Kidney capillary endothelial cell (primary cell): ENCODE data around the gene PLEKHO2.
A peak's percentile ranks its signal among the peaks of the same experiment; 100 is the strongest.

Source experiments
- DNase-seq: peaks from one replicate; pipeline ENCODE4 v3.0.0-alpha.2; 2018; ENCODE audit warnings: low spot score

PLEKHO2 gene

DNA sequence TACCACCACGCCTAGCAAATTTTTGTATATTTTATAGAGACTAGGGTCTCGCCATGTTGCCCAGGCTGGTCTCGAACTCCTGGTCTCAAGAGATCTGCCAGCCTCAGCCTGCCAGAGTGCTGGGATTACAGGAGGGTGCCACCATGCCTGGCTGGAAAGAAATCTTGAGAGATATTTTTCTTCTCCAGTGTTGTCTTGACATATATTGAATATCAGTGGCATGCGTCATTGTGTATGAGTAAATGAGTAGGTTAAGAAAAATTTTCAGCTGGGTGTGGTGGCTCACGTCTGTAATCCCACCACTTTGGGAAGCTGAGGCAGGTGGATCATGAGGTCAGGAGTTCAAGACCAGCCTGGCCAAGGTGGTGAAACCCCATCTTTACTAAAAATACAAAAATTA lies 12.7 kb upstream of the PLEKHO2 start:
- DNase-seq = no peak

DNA sequence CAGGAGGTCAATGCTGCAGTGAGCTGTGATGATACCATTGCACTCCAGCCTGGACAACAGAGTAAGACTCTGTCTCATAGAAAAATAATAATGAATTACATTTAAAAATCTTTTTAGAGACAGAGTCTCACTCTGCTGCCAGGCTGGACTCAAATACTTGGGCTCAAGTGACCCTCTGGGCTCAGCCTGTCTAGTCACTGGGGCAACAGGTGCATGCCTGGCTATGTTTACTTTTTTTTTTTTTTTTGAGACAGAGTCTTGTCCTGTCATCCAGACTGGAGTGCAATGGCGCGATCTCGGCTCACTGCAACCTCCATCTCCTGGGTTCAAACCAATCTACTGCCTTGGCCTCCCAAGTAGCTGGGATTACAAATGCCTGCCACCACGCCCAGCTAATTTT lies 8.0 kb upstream of the PLEKHO2 start:
- DNase-seq = no peak

DNA sequence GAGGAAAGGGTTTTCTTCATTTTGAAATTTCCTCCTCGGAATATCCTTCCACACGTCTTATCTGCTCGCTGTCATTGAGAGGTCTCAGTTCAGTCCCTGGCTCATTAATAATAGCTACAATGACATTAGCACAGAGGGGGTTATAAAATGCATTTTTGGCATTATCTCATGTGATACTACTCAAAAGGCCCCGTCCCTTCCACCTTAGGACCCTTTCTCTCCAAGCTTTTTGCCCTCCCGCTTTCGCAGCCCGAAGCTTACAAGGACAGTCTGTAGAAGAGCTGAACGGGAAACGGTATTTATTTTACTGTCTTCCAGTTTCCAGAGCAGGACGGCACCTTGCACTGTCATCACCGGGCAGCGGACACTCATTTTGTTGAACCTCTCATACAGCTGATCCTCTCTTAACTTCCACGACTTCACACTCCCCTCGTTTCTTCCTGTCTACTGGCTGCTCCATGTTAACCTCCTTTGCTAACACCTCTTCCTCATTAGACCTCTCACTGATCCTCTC lies 5.6 kb upstream of the PLEKHO2 start:
- DNase-seq = no peak

DNA sequence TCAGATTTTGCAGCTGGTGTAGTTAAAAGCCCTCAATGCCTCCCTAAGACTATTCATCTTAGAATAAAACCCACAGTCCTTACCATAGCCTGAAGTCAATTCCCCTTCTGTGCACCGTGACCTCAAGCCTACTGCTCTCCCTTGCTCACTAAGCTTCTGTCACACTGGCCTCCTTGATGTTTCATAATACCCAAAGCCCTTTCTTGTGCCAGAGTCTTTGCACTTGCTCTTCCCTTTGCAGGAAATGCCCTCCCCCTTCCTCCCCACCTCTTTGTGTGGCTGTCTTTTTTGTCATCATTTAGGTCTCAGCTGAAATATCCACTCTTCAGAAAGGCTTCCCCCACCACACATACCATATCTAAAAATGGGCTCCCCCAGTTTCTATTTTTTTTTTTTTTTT lies 4.2 kb upstream of the PLEKHO2 start:
- no peak for DNase-seq

DNA sequence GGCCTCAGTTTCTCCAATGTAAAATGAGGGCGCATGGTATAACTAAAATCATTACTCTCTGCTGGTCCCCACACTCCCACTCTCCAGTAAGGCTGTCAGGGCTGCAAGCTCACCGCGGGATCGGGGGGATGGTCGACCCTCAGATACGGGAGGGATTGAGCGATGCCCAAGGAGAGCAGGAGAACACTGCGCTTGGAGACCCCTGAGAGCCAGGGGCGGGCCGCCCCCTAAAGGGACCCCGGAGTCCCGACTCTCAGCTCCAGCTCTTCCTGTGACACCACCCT lies 713 bp upstream of the PLEKHO2 start:
- no peak for DNase-seq

DNA sequence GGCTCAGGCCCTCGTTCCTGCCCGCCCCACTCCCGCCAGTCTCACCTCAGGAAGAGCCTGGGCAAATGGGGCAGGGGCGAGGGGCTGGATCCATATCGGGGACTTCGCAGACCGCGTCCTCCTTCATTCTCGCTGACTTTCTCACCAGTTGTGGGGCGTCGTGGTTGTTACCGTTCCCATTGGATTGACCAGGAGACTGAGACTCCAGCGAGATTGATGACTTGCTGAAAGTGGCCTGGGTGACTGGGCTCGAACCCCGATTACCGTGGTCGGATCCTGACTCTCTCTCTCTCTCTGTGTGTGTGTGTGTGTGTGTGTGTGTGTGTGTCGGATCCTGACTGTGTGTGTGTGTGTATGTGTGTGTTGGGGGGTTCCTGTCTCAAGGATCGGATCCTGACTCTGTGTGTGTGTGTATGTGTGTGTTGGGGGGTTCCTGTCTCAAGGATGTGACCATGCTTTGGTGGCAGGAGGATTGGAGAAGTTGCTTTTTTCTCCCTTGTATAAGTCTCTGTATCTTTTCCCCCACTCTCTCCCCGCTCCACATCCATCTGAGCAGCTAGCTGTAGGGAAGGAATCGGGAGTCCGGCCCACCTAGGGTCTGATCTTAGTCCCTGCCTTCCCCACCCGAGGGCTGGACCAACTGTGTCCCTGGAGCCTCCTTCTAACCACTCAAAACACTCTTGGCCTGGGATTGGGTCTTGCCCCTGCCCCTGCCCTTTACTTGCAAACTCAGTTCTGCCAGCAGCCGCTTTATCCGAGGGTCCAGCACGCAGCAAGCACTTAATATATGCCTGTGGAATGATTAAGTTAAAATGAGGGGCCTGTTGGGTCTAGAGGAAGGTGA lies 603 bp downstream of the PLEKHO2 start:
- DNase-seq = no peak

DNA sequence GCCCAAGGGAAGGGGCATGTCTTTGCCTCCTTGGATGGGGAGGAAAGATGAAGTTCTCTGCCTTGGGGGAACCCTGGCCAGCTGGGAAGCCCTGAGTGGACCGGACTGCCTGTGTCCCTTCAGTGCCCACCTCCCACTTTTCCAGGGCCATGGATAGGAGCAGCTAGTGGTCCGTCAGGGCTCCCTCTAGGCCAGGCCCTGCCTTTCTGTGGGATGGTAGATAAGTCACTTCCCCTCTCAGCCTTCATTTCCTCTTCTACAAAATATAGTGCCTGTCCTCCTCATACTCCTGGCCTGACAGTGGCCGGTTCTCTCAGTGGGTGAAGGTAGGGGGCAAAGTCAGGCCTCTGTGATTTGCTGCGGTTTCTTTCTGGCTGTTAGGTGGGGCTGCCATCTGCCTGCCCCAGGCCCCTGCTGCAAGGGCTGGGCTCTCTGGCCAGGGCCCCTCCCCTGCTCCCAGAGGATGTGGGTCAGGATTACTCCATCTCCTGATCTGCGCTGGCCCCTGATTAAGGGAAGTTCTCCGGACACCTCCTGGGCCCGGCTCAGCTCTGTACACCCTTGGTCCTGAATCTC lies 1.4 kb downstream of the PLEKHO2 start:
- peak; percentile 86 for DNase-seq

DNA sequence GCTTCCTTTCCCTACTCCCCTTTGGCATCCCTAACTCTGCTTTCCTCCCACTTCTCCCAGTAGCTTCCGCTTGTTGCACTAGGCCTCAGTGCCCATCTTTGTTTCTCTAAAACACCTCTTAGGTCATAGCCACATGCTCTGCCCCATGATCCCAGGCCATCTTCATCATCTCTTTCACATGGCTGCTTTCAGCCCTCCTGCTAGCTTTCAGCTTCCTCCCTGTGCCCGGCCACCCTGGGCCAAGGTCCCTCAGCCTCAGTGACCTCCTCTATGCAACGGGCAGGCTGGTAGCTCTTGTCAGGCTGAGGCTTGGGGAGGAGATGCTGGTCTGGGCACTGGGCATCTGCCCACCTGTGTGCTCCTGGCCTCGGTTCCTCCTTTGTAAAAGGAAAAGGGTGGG lies 2.3 kb downstream of the PLEKHO2 start:
- no peak for DNase-seq

DNA sequence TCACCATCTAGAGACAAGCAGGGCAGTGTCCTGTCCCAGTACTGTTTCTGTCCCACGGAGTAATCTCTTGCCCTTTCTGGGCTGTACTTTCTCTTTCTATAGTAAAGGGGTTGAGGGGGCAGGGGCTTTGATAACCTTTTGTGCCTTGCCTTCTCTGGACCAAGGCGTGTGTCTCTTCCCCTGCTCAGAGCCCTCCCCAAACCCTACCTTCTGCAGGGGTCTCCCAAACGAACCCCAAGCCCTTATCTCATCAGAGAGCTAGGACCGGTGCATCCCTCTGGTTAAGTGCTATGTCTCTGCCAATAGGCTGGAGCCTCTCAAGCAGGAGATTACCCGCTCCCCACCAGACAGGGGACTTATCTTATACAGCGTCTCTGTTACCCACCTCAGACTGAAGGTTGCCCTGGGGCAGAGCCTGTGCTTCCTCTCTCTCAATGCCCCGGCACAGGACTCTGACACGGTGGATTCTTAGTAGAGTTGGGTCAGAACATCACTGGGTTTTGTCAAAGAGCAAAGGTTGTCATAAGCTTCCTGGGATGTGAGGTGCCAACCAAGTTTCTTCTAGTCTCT lies 2.9 kb downstream of the PLEKHO2 start:
- DNase-seq = no peak

DNA sequence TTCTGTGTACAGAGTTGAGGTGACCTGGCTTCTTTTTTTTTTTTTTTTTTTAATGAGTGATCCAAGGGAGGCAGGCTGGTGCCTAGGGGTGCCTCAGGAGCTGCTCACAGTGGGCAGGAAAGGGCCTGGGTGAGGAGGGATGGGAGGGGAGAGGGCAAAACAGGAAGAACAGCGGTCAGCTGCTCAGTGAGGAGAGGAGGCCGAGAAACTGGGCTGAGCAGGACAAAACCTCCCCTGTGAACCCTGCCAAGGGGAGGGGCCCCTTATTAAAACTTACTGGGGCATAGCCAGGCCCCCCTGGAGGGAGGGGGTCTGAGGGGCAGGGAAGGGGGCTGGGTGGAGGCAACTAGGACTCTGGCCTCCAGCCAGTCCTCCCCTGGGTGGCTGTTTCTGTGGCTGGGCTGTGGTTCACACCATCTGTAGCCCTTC lies 3.5 kb downstream of the PLEKHO2 start:
- DNase-seq = no peak

DNA sequence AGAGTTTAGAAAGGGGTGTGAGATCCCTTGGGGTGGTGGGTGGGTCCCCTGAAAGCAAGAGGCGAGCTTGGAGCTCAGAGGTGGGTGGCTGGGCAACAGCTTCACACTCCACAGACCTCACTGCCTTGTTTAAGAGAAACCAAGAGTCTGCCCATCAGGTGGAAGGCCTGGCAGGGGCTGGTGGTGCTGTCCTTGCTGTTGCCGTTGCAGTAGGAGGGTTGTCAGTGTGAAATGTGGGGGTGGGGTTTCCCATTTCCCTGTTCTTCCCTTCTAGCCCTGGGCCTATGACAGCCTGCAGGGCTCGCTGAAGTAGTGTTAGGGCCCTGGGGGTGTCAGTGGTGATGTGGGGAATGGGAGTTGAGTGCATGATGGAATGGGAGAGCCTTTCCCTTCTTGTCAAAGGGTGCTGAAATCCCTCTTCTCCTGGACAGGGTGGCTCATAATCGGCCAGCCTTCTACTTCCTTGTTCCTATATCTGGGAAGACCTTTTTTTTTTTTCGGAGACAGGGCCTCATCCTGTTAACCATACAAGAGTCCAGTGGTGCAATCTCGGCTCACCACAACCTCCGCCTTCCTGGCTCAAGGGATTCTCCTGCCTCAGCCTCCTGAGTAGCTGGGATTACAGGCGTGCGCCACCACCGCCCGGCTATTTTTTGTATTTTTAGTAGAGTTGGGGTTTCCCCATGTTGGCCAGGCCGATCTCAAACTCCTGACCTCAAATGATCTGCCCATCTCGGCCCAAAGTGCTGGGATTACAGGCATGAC lies 4.3 kb downstream of the PLEKHO2 start:
- no peak for DNase-seq

DNA sequence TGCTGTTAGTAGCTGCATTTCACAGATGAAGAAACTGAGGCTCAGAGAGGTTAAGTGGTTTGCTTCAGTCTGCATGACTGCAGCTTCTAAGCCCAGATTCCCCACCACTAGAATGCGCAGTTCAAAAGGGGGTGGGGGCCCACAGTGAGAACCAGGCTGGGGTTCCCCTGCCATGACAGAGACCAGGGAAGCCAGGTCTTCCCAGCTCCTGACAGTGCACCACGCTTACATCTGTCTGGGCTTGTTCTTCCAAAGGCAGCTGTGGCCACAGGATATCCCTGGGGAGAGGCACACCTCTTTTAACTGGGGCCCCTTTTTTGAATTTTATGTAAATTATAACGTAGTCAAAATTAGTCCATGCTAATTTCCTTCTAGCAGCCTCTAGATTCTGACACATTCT lies 5.3 kb downstream of the PLEKHO2 start:
- DNase-seq = no peak

DNA sequence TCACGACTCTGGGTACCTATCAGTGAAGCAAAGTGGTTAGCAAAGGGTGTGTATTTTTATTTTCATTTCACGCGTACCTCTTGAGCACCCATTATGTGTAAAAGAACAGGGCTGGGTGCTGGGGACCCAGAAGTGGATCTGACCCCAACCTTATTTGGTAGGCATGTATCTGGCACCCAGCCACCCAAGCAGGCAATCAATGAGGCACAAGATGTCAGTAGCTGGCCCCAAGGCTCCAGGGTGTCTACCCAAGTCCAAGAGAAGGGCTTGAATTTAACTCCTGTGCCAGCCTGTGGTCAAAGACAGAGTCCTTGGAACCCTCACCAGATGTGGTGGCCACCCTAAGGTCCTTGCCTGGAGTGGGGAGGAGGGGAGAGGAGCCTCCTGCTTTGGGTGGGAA lies 5.7 kb downstream of the PLEKHO2 start:
- no peak for DNase-seq

DNA sequence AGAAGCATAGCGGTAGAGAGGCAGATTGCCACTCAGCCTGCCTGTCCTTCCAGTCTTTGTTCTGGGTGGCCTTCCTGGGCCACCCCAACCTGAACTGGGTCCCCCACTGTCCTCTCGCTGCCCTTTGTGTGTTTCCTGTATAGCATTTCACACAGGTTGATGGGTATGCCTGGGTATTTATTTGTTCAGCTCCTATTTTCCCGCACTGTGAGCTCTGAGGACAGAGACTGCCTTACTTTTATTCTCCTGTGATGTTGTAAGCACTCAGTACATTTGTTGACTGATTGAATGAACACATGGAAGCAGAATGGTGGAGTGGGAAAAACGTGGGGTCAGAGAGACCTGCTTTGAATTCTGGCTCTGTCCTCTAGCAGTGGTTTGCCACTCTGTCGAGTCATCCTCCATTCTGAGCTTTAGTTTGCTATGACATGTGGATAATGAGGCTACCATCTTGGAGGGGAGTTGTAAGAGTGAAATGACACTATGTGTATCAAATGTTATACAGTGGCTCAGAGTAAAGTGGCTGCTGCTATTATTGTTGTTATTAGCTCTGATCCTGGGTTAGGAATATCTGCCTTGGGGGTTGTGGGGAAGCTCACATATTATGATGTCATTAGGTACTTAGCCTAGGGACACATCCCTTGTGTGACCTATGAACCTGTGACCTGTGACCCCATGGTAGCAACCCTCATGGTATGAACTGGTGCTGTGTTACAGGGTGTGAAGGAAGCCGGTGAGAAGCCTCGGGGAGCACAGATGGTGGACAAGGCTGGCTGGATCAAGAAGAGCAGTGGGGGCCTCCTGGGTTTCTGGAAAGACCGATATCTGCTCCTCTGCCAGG lies 6.4 kb downstream of the PLEKHO2 start:
- no peak for DNase-seq

DNA sequence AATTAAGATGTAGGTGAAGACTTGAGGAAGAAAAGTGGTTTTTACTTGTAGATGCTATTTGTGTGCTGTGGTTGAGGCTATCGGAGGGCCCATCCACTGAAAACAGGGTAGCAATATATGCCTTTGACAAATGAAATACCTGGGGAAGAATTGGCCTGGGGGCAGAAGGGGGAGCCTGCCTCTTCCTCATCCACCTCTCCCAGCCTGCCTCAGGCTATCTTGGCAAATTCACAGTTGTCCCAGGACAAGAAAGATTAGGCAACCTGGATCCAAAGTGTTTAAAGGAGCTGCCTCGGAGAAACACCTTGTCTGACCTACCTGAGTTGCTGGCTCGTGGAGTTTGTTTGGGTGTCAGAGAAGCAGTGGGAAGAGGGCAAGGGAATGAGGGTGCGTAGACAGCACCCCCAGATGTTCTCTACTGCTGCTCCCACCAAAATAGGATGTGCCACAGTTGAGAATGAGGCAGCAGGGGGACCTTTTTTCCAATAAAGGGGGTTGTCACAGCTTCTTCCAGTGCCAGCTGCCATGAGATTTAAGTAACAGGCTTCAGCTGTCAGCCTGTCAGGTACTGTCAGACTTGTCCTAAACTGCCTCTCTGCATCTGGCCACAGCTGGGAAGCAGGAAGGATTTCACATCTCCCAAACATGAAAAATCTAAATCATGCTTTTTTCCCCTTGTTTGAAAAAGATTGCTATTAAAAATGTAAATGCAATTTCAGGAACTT lies 9.2 kb downstream of the PLEKHO2 start:
- DNase-seq = no peak

DNA sequence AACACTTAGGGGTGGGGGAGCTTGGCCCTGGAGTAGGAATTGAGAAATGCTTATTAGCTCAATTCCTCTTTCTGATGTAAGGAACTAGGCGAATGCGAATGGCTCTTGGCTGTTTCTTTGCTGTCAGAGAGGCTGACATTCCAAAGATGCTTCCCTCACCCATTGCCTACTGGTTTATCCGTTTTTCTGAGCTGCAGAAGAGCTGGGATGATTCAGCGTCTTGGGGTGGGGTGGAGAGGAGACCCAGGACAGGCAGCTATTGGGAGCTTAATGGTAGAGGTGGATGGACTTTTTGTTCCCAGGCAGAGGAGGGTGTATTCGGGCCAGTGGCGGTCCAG lies 9.8 kb downstream of the PLEKHO2 start:
- DNase-seq = no peak

DNA sequence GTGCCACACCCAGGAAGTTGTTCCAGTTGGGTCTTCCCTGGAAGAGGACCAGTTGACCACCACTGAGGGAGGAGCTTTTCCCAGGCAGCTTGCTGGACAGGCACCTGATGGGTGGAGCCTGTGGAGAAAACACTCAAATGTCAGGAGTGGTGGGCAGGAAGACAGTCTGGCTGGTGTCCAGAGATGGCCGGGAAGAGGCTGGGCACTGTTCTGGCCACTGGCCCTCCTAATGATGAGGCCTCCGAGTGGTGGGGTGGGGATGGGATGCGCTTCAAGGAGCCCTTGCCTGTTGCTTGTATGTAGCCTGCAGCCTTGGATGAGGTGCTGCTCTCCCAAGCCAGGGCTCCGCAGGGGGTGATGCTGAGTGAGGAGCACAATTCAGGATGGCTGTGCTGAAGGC lies 12.3 kb downstream of the PLEKHO2 start:
- no peak for DNase-seq

DNA sequence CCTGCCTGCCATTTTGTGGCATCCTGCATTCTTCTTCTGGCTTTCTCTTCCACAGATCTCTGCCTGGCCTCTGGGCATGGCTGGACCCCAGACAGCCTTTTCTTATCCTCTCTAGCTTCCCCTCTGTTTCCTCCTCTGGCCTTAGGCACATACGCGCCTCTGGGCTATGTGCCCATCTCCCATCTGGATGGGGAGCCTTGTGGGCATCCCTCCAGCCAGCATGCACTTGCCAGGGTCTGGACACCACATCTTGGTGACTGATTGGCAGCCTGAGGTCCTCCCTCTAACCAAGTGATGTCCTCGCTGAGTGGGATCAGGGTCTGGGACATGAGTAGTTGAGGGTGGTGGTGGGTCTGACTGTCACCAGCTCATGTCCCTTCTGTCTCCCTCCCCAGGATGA lies 12.8 kb downstream of the PLEKHO2 start:
- no peak for DNase-seq

DNA sequence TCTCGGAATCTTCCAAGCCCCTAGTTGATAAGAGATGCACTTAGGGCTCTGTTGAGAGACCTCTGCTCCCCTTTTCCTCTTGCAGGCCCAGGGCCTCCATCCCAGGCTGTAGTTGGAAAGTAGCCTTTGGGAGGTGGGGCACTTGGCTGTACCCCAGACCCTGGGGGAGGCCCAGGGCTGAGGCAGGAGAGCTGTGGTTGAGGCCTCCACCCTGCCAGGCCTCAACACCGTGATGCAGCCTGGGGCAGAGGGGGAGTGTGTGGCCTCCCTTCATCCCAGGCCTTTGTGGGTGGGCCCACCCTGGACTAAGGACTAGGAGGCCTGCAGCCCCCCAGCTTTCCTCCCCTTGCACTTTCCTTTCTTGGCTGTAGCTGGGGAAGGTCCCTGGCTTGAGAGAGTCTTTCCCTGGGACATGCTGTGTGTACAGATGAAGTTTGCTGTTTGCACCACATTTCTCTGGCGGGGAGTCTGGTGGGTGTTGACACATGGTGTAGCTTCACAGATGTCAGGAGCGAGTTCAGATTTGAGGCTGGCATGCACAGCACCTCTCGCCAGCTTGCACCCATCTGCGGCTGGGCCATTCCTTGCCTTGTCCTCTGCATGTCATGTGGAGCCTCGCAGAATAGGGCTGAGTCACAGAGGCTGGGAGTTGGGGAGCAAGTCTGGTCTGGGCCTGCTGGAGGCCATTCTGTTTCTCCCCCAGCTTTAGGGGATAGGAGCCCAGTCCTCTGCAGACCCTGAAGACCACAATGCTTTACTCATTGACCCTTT lies 13.7 kb downstream of the PLEKHO2 start:
- DNase-seq = no peak

DNA sequence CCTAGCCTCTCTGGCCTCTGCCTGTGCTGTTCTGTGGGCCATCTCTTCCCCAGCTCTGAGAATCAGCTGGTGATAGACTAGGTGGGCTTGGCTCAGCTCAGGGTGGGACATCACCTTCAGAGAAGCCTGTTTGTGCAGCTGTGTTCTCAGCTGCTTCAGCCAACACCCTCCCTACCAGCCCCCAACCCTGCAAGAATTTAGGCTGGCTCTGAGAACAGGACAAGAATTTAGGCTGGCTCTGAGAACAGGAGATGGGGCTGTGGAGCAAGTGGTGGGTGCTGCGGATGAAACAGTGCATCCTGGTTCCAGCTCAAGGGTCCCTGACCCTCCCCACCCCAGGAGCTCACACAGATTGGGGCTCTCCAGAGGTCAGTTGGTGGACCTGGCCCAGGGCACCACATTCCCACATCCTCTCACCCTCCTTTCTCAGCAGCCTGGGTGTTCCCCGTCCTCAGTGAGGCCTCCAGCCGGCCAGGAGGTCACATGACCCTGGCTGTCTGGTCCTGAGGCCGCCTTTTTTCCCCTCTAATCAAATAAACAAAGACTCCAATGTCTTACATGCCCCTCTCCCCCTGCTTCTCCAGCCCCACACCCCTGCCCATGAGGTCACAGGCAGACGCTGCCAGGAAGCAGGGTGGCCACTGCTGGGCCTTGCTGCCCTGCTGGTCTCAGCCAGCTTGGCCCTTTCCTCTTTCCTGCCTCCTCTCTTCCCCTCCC lies 14.9 kb downstream of the PLEKHO2 start:
- DNase-seq = no peak
